B cell (primary cell): ENCODE measurements around the gene IPMK. TPM values are rescaled to one million over a fixed set of nuclear protein-coding genes. Genes with fewer than 3 reads are reported as not detected.

Experiments
- ATAC-seq: fragments of 200-7000 bp; cut with Tn5 transposase; one replicate; pipeline ENCODE4 v1.10.0; 2021; ENCODE audit warnings: low read depth, mild to moderate bottlenecking, moderate number of reproducible peaks, moderate library complexity
- CTCF ChIA-PET: fragments of 350-600 bp; sonication (Branson Sonifier 250); formaldehyde crosslinking; loops from one replicate; lab custom pipeline; 2021; ENCODE audit warnings: antibody characterized with exemption, inconsistent platforms; lab: Charles Lee
- POLR2A ChIA-PET: fragments of 350-600 bp; sonication (Branson Sonifier 250); formaldehyde crosslinking; loops from one replicate; lab custom pipeline; 2021; ENCODE audit warnings: antibody characterized with exemption; lab: Charles Lee
- DNase-seq: peaks from one replicate; pipeline ENCODE4 v3.0.0; 2013
- H2AFZ ChIP-seq: 2 replicates; pipeline ENCODE4 v1.6.1; 2012; ENCODE audit warnings: mild to moderate bottlenecking, low read depth, low read length; ENCODE audit not compliant: insufficient read depth, poor library complexity, severe bottlenecking
- H3K27ac ChIP-seq, 2 donors: 1 replicate in 1 of 2; 2 replicates in 1 of 2; pipeline ENCODE4 v1.5.1; 2012 to 2013; ENCODE audit warnings: low read length in 2 of 2, mild to moderate bottlenecking in 2 of 2, moderate library complexity in 1 of 2
- H3K27me3 ChIP-seq, 4 experiments: fragments of 200-600 bp in 1 of 4; sonication (generic) in 1 of 4; replicated peaks in 1 of 4; 1 replicate in 2 of 4; 2 replicates in 2 of 4; pipeline versions ENCODE4 v1.6.1 to v1.7.0; 2013 to 2016; ENCODE audit warnings: low read length in 3 of 4, mild to moderate bottlenecking in 2 of 4, mixed read lengths in 1 of 4, moderate library complexity in 1 of 4; ENCODE audit not compliant: insufficient read depth in 4 of 4, control insufficient read depth in 3 of 4; ENCODE audit errors: control extremely low read depth in 1 of 4
- H3K36me3 ChIP-seq, 2 experiments: replicated peaks in 1 of 2; 1 replicate in 1 of 2; 2 replicates in 1 of 2; pipeline versions ENCODE4 v1.6.1 to v1.7.1; 2013; ENCODE audit warnings: low read length in 1 of 2; ENCODE audit not compliant: insufficient read depth in 2 of 2, control insufficient read depth in 1 of 2; ENCODE audit errors: control extremely low read depth in 1 of 2, extremely low read depth in 1 of 2
- H3K4me1 ChIP-seq, 2 donors: fragments of 200-600 bp in 1 of 2; sonication (generic) in 1 of 2; 1 replicate in 1 of 2; 2 replicates in 1 of 2; pipeline versions ENCODE4 v1.5.1 to v1.6.1; 2013 to 2017; ENCODE audit warnings: low read length in 2 of 2; ENCODE audit not compliant: control insufficient read depth in 2 of 2, insufficient read depth in 2 of 2
- H3K4me2 ChIP-seq: replicated peaks from 2 replicates; pipeline ENCODE3; 2012; ENCODE audit warnings: mild to moderate bottlenecking, low read depth, low read length; ENCODE audit not compliant: poor library complexity, severe bottlenecking
- H3K4me3 ChIP-seq, 5 experiments: fragments of 200-600 bp in 1 of 5; sonication (generic) in 1 of 5; 1 replicate in 3 of 5; 2 replicates in 2 of 5; pipeline versions ENCODE4 v1.5.1 to v1.7.0; 2011 to 2016; ENCODE audit warnings: low read length in 4 of 5, mild to moderate bottlenecking in 4 of 5, low read depth in 2 of 5, control low read depth in 1 of 5, moderate library complexity in 1 of 5; ENCODE audit not compliant: insufficient read depth in 1 of 5; ENCODE audit errors: control extremely low read depth in 1 of 5, extremely low read depth in 1 of 5
- H3K79me2 ChIP-seq: fragments of 200-600 bp; sonication (generic); one replicate; pipeline ENCODE4 v1.6.0; 2016; ENCODE audit warnings: low read length; ENCODE audit not compliant: control insufficient read depth, insufficient read depth
- H3K9ac ChIP-seq: fragments of 200-600 bp; sonication (generic); 2 replicates; pipeline ENCODE4 v1.6.1; 2017; ENCODE audit warnings: mild to moderate bottlenecking, low read length, moderate library complexity
- H3K9me3 ChIP-seq, 3 donors: one replicate each; pipeline versions ENCODE4 v1.6.1 to v1.7.1; 2013; ENCODE audit warnings: low read length in 2 of 3; ENCODE audit not compliant: control insufficient read depth in 2 of 3, insufficient read depth in 1 of 3; ENCODE audit errors: control extremely low read depth in 1 of 3
- H4K20me1 ChIP-seq: 2 replicates; pipeline ENCODE4 v1.6.0; 2012; ENCODE audit warnings: mild to moderate bottlenecking, low read length; ENCODE audit not compliant: insufficient read depth, control insufficient read depth, poor library complexity, severe bottlenecking
- H3K27ac Mint-ChIP-seq: one replicate; pipeline ENCODE4 v1.8.0; 2021; ENCODE audit warnings: mixed read lengths
- H3K27me3 Mint-ChIP-seq: one replicate; pipeline ENCODE4 v1.8.0; 2021; ENCODE audit warnings: mixed read lengths
- H3K4me1 Mint-ChIP-seq: one replicate; pipeline ENCODE4 v1.8.0; 2021; ENCODE audit warnings: mixed read lengths
- H3K4me3 Mint-ChIP-seq: one replicate; pipeline ENCODE4 v1.8.0; 2021; ENCODE audit warnings: mixed read lengths
- H3K9me3 Mint-ChIP-seq: one replicate; pipeline ENCODE4 v1.8.0; 2022; ENCODE audit warnings: mixed read lengths; ENCODE audit not compliant: insufficient read depth
- EZH2 ChIP-seq: IDR thresholded peaks from 2 replicates; pipeline ENCODE4 v1.6.1; 2012; ENCODE audit warnings: borderline replicate concordance, low read depth, mild to moderate bottlenecking, moderate library complexity, low read length; ENCODE audit not compliant: insufficient read depth, poor library complexity, severe bottlenecking
- WGBS: methylation state at CpG from one replicate; pipeline ENCODE4 v1.1.5; 2013; ENCODE audit warnings: missing lambda C conversion rate; ENCODE audit not compliant: insufficient coverage; 5-methylcytosine and 5-hydroxymethylcytosine counted together
- intact Hi-C: fragments of 100-400 bp; cut with micrococcal nuclease; formaldehyde crosslinking; loops from one replicate; pipeline ENCODE4 v1.10.0; 2022
- polyA plus RNA-seq: library from polyadenylated mRNA; depleted of rRNA; stranded (reverse); fragments of >200 nt; gene quantifications from 2 replicates; pipeline ENCODE4 v1.2.3, GENCODE V29; 2012
- total RNA-seq, 2 donors: library from RNA; stranded (reverse); fragments of 120-200 nt in 1 of 2; gene quantifications; 1 replicate in 1 of 2; 2 replicates in 1 of 2; pipeline versions ENCODE4 v1.2.3 to v1.2.4, GENCODE V29; 2013 to 2022
- TF ChIP-seq, protein P1 (sequence below): fragments of 200-600 bp; IDR thresholded peaks from one replicate; pipeline ENCODE4 v1.8.0; 2022; ENCODE audit warnings: antibody characterized with exemption, mild to moderate bottlenecking

Gene IPMK
- total and polyA plus RNA-seq, 2 donors (not counting 1 experiment from before 2014, with no cell fraction given) = 1.9 to 8.6 TPM

DNA sequence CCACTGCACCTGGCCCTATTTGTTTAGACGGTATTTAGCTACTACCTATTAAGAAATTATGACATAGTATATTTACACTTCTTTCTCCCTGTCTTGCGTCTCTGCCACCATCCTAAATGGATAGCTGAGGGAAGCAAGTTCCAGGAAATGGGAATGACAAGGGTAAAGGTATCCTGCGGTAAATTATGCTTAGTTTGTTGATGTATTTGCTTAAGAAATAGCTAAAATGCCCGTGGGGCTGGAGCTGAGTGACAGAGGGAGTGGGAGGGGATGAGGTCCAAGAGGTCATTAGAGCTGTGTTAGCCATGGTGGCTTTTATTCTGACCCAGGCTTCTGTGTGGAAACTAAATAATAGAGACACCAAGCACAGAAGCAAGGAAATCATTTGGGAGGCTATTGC lies 38.1 kb upstream of the IPMK start:
- no peaks in the 10 kb centered on the region for H3K9me3 ChIP-seq

DNA sequence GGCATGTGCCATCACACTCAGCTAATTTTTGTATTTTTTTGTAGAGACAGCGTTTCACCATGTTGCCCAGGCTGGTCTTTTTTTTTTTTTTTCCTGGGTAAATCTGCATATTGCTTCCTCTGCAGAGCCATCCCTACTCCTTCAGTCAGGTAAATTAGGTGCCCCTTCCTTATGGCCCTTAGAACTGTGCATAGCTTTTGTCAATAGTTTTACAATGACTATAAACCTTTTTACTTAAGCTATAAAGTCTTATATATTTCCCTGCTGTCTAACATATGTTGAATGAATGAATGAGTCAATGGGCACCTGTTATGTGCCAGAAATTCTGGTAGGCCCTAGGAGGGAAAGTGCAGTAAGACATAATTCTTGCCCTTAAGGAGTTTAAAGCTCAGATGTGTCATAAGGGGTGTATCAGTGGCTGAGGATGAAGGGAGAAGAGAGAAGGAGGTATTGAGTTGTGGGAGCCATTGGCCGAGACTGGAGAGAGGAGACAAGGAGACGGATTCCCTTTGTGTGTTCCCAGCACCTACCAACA lies 36.5 kb upstream of the IPMK start:
- POLR2A ChIA-PET = no interaction called here
- WGBS = no CpG with 5 or more reads among the region's 3 CpGs
- H3K9me3 ChIP-seq = no peaks in the 10 kb centered on the region
- Mint-ChIP-seq H3K4me1 (peaks cover 3% of the 10 kb centered on the region), H3K27ac (no peak overlapping the region), H3K4me3 (no peak overlapping the region), H3K9me3 (no peaks in the 10 kb centered on the region), H3K27me3 (peaks cover 46% of the 10 kb centered on the region)
- no peak overlapping the region for H3K9ac ChIP-seq
- H3K27me3 ChIP-seq = peaks cover 0 to 14% (median 8%) of the 10 kb centered on the region in 4 experiments
- H3K27ac ChIP-seq = no peak overlapping the region
- H3K4me2 ChIP-seq = no peak overlapping the region
- DNase-seq (no peak), ATAC-seq (no peak)
- no peak overlapping the region for H2AFZ ChIP-seq
- no peak overlapping the region for H3K4me3 ChIP-seq
- CTCF ChIA-PET = interaction anchor here (1.1 to 4.1 kb wide), 4 partner anchors 12 to 127 kb away, joined by 3 to 23 read pairs (median 7); no protein-coding TSS in a partner anchor
- TF ChIP-seq, protein P1, sequence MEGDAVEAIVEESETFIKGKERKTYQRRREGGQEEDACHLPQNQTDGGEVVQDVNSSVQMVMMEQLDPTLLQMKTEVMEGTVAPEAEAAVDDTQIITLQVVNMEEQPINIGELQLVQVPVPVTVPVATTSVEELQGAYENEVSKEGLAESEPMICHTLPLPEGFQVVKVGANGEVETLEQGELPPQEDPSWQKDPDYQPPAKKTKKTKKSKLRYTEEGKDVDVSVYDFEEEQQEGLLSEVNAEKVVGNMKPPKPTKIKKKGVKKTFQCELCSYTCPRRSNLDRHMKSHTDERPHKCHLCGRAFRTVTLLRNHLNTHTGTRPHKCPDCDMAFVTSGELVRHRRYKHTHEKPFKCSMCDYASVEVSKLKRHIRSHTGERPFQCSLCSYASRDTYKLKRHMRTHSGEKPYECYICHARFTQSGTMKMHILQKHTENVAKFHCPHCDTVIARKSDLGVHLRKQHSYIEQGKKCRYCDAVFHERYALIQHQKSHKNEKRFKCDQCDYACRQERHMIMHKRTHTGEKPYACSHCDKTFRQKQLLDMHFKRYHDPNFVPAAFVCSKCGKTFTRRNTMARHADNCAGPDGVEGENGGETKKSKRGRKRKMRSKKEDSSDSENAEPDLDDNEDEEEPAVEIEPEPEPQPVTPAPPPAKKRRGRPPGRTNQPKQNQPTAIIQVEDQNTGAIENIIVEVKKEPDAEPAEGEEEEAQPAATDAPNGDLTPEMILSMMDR = no peak
- TF ChIP-seq EZH2 = no peak
- no peaks in the 10 kb centered on the region for H3K36me3 ChIP-seq
- no peaks in the 10 kb centered on the region for H4K20me1 ChIP-seq
- H3K79me2 ChIP-seq = no peaks in the 10 kb centered on the region
- intact Hi-C loops = no loop called here
- no peaks in the 10 kb centered on the region for H3K4me1 ChIP-seq

More for the DNA sequence above, 38.1 kb upstream of the IPMK start:
- no peak overlapping the region for H3K4me3 Mint-ChIP-seq
- H4K20me1 ChIP-seq = no peaks in the 10 kb centered on the region
- H3K9me3 Mint-ChIP-seq = no peaks in the 10 kb centered on the region
- peaks cover 52% of the 10 kb centered on the region for H3K27me3 Mint-ChIP-seq
- CTCF ChIA-PET = interaction anchor here (4.1 kb wide), 1 partner anchor 14 kb away, joined by 23 read pairs; no protein-coding TSS in a partner anchor
- H3K36me3 ChIP-seq = no peaks in the 10 kb centered on the region
- TF ChIP-seq, protein P1 = no peak
- TF ChIP-seq EZH2 = no peak
- H3K4me3 ChIP-seq = no peak overlapping the region
- no peak overlapping the region for H3K9ac ChIP-seq
- ATAC-seq = no peak
- WGBS = 64% methylated on average over 3 of the region's 4 CpGs
- DNase-seq = no peak
- no peak overlapping the region for H3K4me2 ChIP-seq
- H3K27me3 ChIP-seq = peaks cover 0 to 14% (median 8%) of the 10 kb centered on the region in 4 experiments
- H3K4me1 ChIP-seq = no peaks in the 10 kb centered on the region
- H3K27ac ChIP-seq = no peak overlapping the region
- no peak overlapping the region for H3K27ac Mint-ChIP-seq
- POLR2A ChIA-PET = no interaction called here
- H3K79me2 ChIP-seq = no peaks in the 10 kb centered on the region
- H3K4me1 Mint-ChIP-seq = no peaks in the 10 kb centered on the region
- H2AFZ ChIP-seq = no peak overlapping the region
- intact Hi-C loops = no loop called here
